H9 (cell line): ENCODE results near the gene NHERF1. TPM values are rescaled to one million over a fixed set of nuclear protein-coding genes. Genes with fewer than 3 reads are reported as not detected.

Experiments used
- DNase-seq: peaks from one replicate; pipeline ENCODE4 v3.0.0-alpha.2; 2017
- H2AFZ ChIP-seq: one replicate; pipeline ENCODE4 v1.6.1; 2013; ENCODE audit warnings: mild to moderate bottlenecking, low read length, control low read depth, moderate library complexity
- H2AK5ac ChIP-seq: 2 replicates; pipeline ENCODE4 v1.6.1; 2013; ENCODE audit warnings: low read length, control low read depth, mixed read lengths; ENCODE audit not compliant: insufficient read length
- H2BK120ac ChIP-seq: one replicate; pipeline ENCODE4 v1.6.1; 2013; ENCODE audit warnings: low read depth, mild to moderate bottlenecking, low read length, control low read depth, inconsistent platforms; ENCODE audit not compliant: poor library complexity, severe bottlenecking
- H2BK12ac ChIP-seq: 2 replicates; pipeline ENCODE4 v1.6.1; 2013; ENCODE audit warnings: low read length, control low read depth, mixed read lengths, low read depth; ENCODE audit not compliant: insufficient read length
- H2BK15ac ChIP-seq: 2 replicates; pipeline ENCODE4 v1.6.1; 2013; ENCODE audit warnings: low read depth, low read length, control low read depth
- H2BK20ac ChIP-seq: one replicate; pipeline ENCODE4 v1.6.1; 2013; ENCODE audit warnings: low read depth, mild to moderate bottlenecking, low read length, control low read depth, inconsistent platforms; ENCODE audit not compliant: poor library complexity, severe bottlenecking
- H2BK5ac ChIP-seq: 2 replicates; pipeline ENCODE4 v1.6.1; 2013; ENCODE audit warnings: low read length, control low read depth, mixed read lengths; ENCODE audit not compliant: insufficient read length
- H3K14ac ChIP-seq: 2 replicates; pipeline ENCODE4 v1.6.1; 2013; ENCODE audit warnings: low read length, control low read depth; ENCODE audit not compliant: insufficient read depth
- H3K18ac ChIP-seq: 2 replicates; pipeline ENCODE4 v1.6.1; 2013; ENCODE audit warnings: low read depth, mild to moderate bottlenecking, mixed read lengths, low read length, control low read depth; ENCODE audit not compliant: insufficient read length
- H3K23ac ChIP-seq: 2 replicates; pipeline ENCODE4 v1.6.1; 2013; ENCODE audit warnings: low read length, control low read depth, mixed read lengths, low read depth; ENCODE audit not compliant: insufficient read length
- H3K23me2 ChIP-seq: 2 replicates; pipeline ENCODE4 v1.6.1; 2013; ENCODE audit warnings: low read depth, mild to moderate bottlenecking, mixed read lengths, low read length, control low read depth; ENCODE audit not compliant: insufficient read length, poor library complexity, severe bottlenecking
- H3K27ac ChIP-seq: 2 replicates; pipeline ENCODE4 v1.5.1; 2013; ENCODE audit warnings: low read length, control low read depth, mixed read lengths, low read depth; ENCODE audit not compliant: insufficient read length
- H3K27me3 ChIP-seq: 2 replicates; pipeline ENCODE4 v1.6.1; 2013; ENCODE audit warnings: low read length, control low read depth, inconsistent platforms; ENCODE audit not compliant: insufficient read depth
- H3K4ac ChIP-seq: 2 replicates; pipeline ENCODE4 v1.6.1; 2013; ENCODE audit warnings: low read depth, mild to moderate bottlenecking, control low read depth, inconsistent platforms, low read length, moderate library complexity
- H3K4me1 ChIP-seq: 2 replicates; pipeline ENCODE4 v1.6.1; 2013; ENCODE audit warnings: low read length, control low read depth, inconsistent platforms; ENCODE audit not compliant: insufficient read depth
- H3K4me2 ChIP-seq: 2 replicates; pipeline ENCODE4 v1.6.1; 2013; ENCODE audit warnings: low read length, control low read depth, mixed read lengths; ENCODE audit not compliant: insufficient read length, insufficient read depth
- H3K56ac ChIP-seq: 2 replicates; pipeline ENCODE4 v1.6.1; 2013; ENCODE audit warnings: low read depth, mild to moderate bottlenecking, mixed read lengths, low read length, control low read depth; ENCODE audit not compliant: insufficient read length
- H3K79me1 ChIP-seq: 2 replicates; pipeline ENCODE4 v1.6.1; 2013; ENCODE audit warnings: low read depth, mild to moderate bottlenecking, moderate library complexity, low read length, control low read depth, inconsistent platforms; ENCODE audit not compliant: insufficient read depth, poor library complexity, severe bottlenecking
- H3K79me2 ChIP-seq: 2 replicates; pipeline ENCODE4 v1.6.1; 2013; ENCODE audit warnings: low read length, control low read depth, inconsistent platforms; ENCODE audit not compliant: insufficient read depth
- H3K9ac ChIP-seq: 2 replicates; pipeline ENCODE4 v1.6.1; 2013; ENCODE audit warnings: low read length, control low read depth, mixed read lengths; ENCODE audit not compliant: insufficient read length; ENCODE audit errors: extremely low read depth
- H3K9me3 ChIP-seq: one replicate; pipeline ENCODE4 v1.6.1; 2013; ENCODE audit warnings: low read depth, low read length, inconsistent platforms; ENCODE audit not compliant: control insufficient read depth
- H3T11ph ChIP-seq: one replicate; pipeline ENCODE4 v1.6.1; 2013; ENCODE audit warnings: mild to moderate bottlenecking, low read length, control low read depth, inconsistent platforms
- H4K20me1 ChIP-seq: one replicate; pipeline ENCODE4 v1.6.1; 2013; ENCODE audit not compliant: control insufficient read depth, insufficient read length, insufficient read depth
- H4K5ac ChIP-seq: 2 replicates; pipeline ENCODE4 v1.6.1; 2013; ENCODE audit warnings: low read depth, mild to moderate bottlenecking, mixed read lengths, low read length, control low read depth; ENCODE audit not compliant: insufficient read length
- H4K8ac ChIP-seq: replicated peaks from 2 replicates; pipeline ENCODE4 v1.6.1; 2013; ENCODE audit warnings: low read length, control low read depth, mixed read lengths, low read depth; ENCODE audit not compliant: insufficient read length
- H4K91ac ChIP-seq: 2 replicates; pipeline ENCODE4 v1.6.1; 2013; ENCODE audit warnings: low read depth, mild to moderate bottlenecking, moderate library complexity, mixed read lengths, low read length, control low read depth; ENCODE audit not compliant: insufficient read length
- H3K27ac Mint-ChIP-seq, 3 experiments: 2 replicates in 2 of 3; 3 replicates in 1 of 3; pipeline ENCODE4 v1.8.0; 2020 to 2021; ENCODE audit warnings: mixed read lengths in 3 of 3, mild to moderate bottlenecking in 1 of 3, moderate library complexity in 1 of 3
- H3K27me3 Mint-ChIP-seq: 2 replicates; pipeline ENCODE4 v1.8.0; 2021; ENCODE audit warnings: low read depth, mild to moderate bottlenecking, moderate library complexity, mixed read lengths
- H3K36me3 Mint-ChIP-seq, 3 experiments: 2 replicates in 2 of 3; 3 replicates in 1 of 3; pipeline ENCODE4 v1.8.0; 2020 to 2021; ENCODE audit warnings: low read depth in 3 of 3, mixed read lengths in 3 of 3; ENCODE audit not compliant: insufficient read depth in 1 of 3
- H3K4me1 Mint-ChIP-seq, 2 experiments: 2 replicates each; pipeline ENCODE4 v1.8.0; 2020; ENCODE audit warnings: mixed read lengths in 2 of 2
- H3K4me3 Mint-ChIP-seq, 2 experiments: 2 replicates in 1 of 2; 3 replicates in 1 of 2; pipeline ENCODE4 v1.8.0; 2020 to 2021; ENCODE audit warnings: mild to moderate bottlenecking in 2 of 2, mixed read lengths in 2 of 2, moderate library complexity in 1 of 2
- H3K9me3 Mint-ChIP-seq, 2 experiments: 2 replicates in 1 of 2; 3 replicates in 1 of 2; pipeline ENCODE4 v1.8.0; 2020; ENCODE audit warnings: mild to moderate bottlenecking in 2 of 2, mixed read lengths in 2 of 2, moderate library complexity in 1 of 2
- WGBS: extraction: QIAGEN DNeasy Blood & Tissue Kit; methylation state at CpG from one replicate; pipeline ENCODE4 v1.1.7; 2013; ENCODE audit warnings: missing lambda C conversion rate, low lambda C conversion rate, mixed read lengths; ENCODE audit not compliant: insufficient read length; ENCODE audit errors: extremely low coverage; 5-methylcytosine and 5-hydroxymethylcytosine counted together
- total RNA-seq: library from RNA; stranded (reverse); gene quantifications from 2 replicates; pipeline ENCODE4 v1.2.1, GENCODE V29; 2021
- TF ChIP-seq, protein P1 (sequence below): fragments of 200-600 bp; sonication (generic); conservative IDR thresholded peaks from 3 replicates; pipeline ENCODE4 v1.8.0; 2021; ENCODE audit warnings: antibody characterized with exemption, mild to moderate bottlenecking

NHERF1 gene
- total RNA-seq, 1 experiment from 2014 or later: 74.4 TPM

DNA sequence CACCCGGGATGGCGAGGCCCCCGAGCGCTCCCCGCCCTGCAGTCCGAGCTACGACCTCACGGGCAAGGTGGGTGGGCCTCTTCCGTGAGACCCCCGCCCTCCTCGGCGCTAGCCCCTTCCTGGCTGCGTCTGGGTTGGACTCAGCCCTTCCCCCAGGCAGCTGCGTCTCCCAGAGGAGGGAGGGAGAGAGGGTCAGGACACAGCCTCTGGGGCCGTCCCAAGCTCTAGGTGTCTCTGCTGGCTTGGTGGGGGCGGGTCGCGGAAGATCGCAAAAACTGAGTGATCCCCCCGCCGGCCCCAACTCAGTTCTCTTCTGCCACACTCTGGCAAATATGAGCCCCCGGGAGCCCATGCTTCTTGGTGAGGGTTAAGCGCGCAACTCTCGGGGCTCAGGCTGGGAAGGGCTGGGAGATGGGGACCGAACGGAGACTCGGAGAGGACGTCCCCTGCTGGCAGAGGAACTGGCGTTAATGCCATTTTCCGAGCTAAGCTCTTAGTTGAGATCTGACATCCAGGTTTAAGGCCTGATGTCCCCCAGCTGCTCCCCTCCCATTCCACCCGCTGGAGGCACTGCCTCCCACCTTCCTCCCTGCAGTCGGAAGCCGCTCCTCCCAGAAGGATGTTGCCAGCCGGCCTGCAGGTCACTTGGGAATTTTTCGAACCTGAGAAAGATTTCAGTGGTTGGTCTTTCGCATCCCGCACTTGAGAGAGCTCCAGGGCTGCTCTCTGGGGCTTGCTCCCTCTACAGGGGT, 11.0 kb upstream of the NHERF1 start:
- Histone ChIP-seq H3K23me2 (peaks cover 9% of the 10 kb centered on the region), H4K5ac (no peak overlapping the region), H3K56ac (no peak overlapping the region), H3K4me2 (peak overlapping the region; percentile 46), H3K27ac (no peak overlapping the region), H3T11ph (no peak overlapping the region), H3K23ac (no peak overlapping the region), H3K79me1 (no peaks in the 10 kb centered on the region), H3K4me1 (peaks cover 4% of the 10 kb centered on the region; the same call in 1 of the 2 replicates), H3K4ac (no peak overlapping the region), H4K20me1 (no peaks in the 10 kb centered on the region), H3K18ac (no peak overlapping the region), H3K79me2 (no peaks in the 10 kb centered on the region), H2BK5ac (no peak overlapping the region), H3K14ac (no peak overlapping the region), H2BK12ac (no peak overlapping the region), H2BK120ac (no peak overlapping the region), H3K27me3 (no peaks in the 10 kb centered on the region), H2BK15ac (no peak overlapping the region), H2AFZ (no peak overlapping the region), H2BK20ac (no peak overlapping the region), H4K8ac (no peak overlapping the region), H4K91ac (no peak overlapping the region), H3K9me3 (no peaks in the 10 kb centered on the region), H3K9ac (no peak overlapping the region), H2AK5ac (no peak overlapping the region)
- Mint-ChIP-seq H3K4me1 (peaks cover 22 to 23% of the 10 kb centered on the region in 2 experiments), H3K9me3 (no peaks in the 10 kb centered on the region; a peak in 1 of 5 replicates), H3K27me3 (peaks cover 21% of the 10 kb centered on the region), H3K4me3 (peak overlapping the region; percentile 70 to 87), H3K27ac (no peak overlapping the region; a peak in 1 of 7 replicates), H3K36me3 (no peaks in the 10 kb centered on the region; a peak in 1 of 7 replicates)
- WGBS: no CpG with 5 or more reads among the region's 38 CpGs
- TF ChIP-seq, protein P1, sequence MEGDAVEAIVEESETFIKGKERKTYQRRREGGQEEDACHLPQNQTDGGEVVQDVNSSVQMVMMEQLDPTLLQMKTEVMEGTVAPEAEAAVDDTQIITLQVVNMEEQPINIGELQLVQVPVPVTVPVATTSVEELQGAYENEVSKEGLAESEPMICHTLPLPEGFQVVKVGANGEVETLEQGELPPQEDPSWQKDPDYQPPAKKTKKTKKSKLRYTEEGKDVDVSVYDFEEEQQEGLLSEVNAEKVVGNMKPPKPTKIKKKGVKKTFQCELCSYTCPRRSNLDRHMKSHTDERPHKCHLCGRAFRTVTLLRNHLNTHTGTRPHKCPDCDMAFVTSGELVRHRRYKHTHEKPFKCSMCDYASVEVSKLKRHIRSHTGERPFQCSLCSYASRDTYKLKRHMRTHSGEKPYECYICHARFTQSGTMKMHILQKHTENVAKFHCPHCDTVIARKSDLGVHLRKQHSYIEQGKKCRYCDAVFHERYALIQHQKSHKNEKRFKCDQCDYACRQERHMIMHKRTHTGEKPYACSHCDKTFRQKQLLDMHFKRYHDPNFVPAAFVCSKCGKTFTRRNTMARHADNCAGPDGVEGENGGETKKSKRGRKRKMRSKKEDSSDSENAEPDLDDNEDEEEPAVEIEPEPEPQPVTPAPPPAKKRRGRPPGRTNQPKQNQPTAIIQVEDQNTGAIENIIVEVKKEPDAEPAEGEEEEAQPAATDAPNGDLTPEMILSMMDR: peak; percentile 67
- DNase-seq: peak; percentile 93
